Stimulated activated naive CD8-positive, alpha-beta T cell treated with anti-CD3 and anti-CD28 coated beads, Interleukin-15, amount 100 ng/mL, for 72 hours (primary cell): ENCODE measurements around the gene TOGARAM2.

ENCODE experiments used
- ATAC-seq: fragments of 150-1000 bp; cut with Tn5 transposase; 2 replicates; pipeline ENCODE4 v1.10.0; 2021; ENCODE audit warnings: mild to moderate bottlenecking, moderate library complexity
- DNase-seq, 2 donors: peaks; one replicate each; pipeline ENCODE4 v3.0.0; 2021 to 2022
- H3K27ac Mint-ChIP-seq, 2 donors: one replicate each; pipeline ENCODE4 v1.8.0; 2022; ENCODE audit warnings: mild to moderate bottlenecking in 2 of 2, mixed read lengths in 2 of 2, moderate library complexity in 2 of 2
- H3K27me3 Mint-ChIP-seq: one replicate; pipeline ENCODE4 v1.8.0; 2022; ENCODE audit warnings: mixed read lengths
- H3K4me1 Mint-ChIP-seq: one replicate; pipeline ENCODE4 v1.8.0; 2022; ENCODE audit warnings: mild to moderate bottlenecking, mixed read lengths
- H3K4me3 Mint-ChIP-seq, 2 donors: one replicate each; pipeline ENCODE4 v1.8.0; 2022; ENCODE audit warnings: mild to moderate bottlenecking in 2 of 2, mixed read lengths in 2 of 2, moderate library complexity in 1 of 2
- H3K9me3 Mint-ChIP-seq, 2 donors: one replicate each; pipeline ENCODE4 v1.8.0; 2022; ENCODE audit warnings: mixed read lengths in 2 of 2

TOGARAM2 gene

GRCh38 chr2:28986429-28986828 lies 5.3 kb downstream of the TOGARAM2 start:
- H3K27me3 Mint-ChIP-seq: no peaks in the 10 kb centered on the region
- H3K4me1 Mint-ChIP-seq: no peaks in the 10 kb centered on the region
- no peaks in the 10 kb centered on the region for H3K9me3 Mint-ChIP-seq
- ATAC-seq (no peak), DNase-seq (no peak)
- H3K4me3 Mint-ChIP-seq: no peak overlapping the region
- no peak overlapping the region for H3K27ac Mint-ChIP-seq

DNA sequence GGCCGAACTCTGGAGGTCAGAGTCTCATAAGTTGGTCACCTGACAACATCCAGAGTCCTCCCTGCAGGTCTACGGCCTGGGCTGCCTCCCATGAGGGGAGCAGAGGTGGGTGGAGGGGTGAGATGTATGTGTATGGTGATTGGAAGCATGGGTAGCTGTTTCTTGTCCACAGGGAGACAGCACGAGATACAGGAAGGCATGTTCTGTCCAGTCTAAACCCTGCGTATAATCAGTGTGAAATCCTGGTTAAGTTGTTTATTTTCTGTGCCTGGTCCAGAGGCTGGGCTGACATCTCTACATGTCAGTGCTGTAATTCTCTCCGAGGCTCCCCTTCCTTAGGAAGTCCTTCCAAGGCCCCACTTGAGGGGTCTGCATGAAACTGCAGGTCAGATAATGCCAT lies 8.9 kb downstream of the TOGARAM2 start:
- H3K27ac Mint-ChIP-seq: no peak overlapping the region
- no peaks in the 10 kb centered on the region for H3K4me1 Mint-ChIP-seq
- H3K9me3 Mint-ChIP-seq: no peaks in the 10 kb centered on the region
- no peak overlapping the region for H3K4me3 Mint-ChIP-seq
- no peaks in the 10 kb centered on the region for H3K27me3 Mint-ChIP-seq
- no peak for ATAC-seq
- no peak for DNase-seq

DNA sequence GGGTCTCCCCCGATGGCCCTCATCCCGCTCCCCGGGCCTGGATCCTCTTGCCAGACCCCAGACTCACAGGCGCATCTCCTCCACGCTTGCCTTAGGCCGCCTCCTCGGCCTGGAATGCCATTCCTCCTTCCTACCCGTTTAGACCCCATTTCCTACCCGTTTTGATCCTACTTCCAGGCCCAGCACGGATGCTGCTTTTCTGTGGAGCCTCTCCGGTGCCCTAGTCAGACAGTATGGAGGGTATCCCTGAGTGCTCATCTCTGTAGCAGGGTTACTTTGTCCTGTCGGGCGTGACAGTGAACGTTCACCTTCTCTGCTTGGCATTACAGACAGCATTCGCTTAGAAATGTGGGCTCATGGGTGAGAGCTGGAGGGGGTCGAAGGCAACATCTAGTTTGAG lies 9.3 kb downstream of the TOGARAM2 start:
- H3K9me3 Mint-ChIP-seq: no peaks in the 10 kb centered on the region
- ATAC-seq (no peak), DNase-seq (no peak)
- H3K4me3 Mint-ChIP-seq: no peak overlapping the region
- H3K27me3 Mint-ChIP-seq: no peaks in the 10 kb centered on the region
- no peaks in the 10 kb centered on the region for H3K4me1 Mint-ChIP-seq
- H3K27ac Mint-ChIP-seq: no peak overlapping the region

GRCh38 chr2:28991021-28991420 lies 9.9 kb downstream of the TOGARAM2 start:
- H3K4me1 Mint-ChIP-seq: no peaks in the 10 kb centered on the region
- DNase-seq (no peak), ATAC-seq (no peak)
- no peaks in the 10 kb centered on the region for H3K9me3 Mint-ChIP-seq
- no peak overlapping the region for H3K4me3 Mint-ChIP-seq
- H3K27ac Mint-ChIP-seq: peak overlapping the region in 1 of 2 donors; percentile 23
- H3K27me3 Mint-ChIP-seq: no peaks in the 10 kb centered on the region

- ATAC-seq: no peak
- Mint-ChIP-seq H3K4me1 (no peaks in the 10 kb centered on the region), H3K27ac (no peak overlapping the region), H3K27me3 (no peaks in the 10 kb centered on the region), H3K9me3 (no peaks in the 10 kb centered on the region), H3K4me3 (no peak overlapping the region)
- no peak for DNase-seq
Measured at GRCh38 chr2:28991460-28991859, 10.4 kb downstream of the TOGARAM2 start.

DNA sequence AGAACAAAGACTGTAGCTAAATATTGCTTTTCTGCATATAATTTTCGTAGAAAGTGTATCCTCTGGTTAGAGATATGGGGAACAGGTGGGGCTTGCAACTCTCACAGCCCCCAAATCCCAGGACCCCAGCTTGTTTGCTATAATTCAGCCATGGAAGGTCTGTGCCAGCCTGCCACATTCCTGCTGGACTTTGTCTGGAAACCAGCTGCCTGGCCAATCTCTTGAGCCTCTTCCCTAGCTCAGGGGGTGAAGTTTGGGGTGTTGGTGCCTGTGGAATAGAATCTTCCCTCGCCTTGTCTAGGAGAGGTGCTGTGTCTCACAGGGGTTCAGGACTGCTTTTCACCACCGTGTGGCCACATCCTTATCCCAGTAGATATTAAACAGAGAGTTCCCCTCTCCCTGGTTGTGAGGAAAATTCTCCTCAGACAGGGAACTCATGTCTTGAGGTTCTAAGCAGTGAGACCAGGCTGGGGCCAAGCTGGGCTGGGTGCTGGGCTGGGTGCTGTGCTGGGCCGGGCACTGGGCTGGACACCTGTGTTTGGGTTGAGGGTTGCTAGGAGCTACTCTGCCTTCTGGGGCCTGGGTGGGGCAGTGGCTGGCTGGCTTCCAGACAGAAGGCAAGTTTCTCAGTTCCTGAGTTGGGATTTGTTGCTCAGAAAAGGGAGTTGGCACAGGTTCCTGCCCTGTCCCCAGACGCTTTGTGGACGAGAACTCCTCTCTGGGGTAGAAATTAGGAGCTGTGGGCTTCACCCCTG lies 12.3 kb downstream of the TOGARAM2 start:
- Mint-ChIP-seq H3K9me3 (no peaks in the 10 kb centered on the region), H3K27ac (no peak overlapping the region), H3K4me3 (no peak overlapping the region), H3K4me1 (no peaks in the 10 kb centered on the region), H3K27me3 (no peaks in the 10 kb centered on the region)
- DNase-seq (no peak), ATAC-seq (no peak)

DNA sequence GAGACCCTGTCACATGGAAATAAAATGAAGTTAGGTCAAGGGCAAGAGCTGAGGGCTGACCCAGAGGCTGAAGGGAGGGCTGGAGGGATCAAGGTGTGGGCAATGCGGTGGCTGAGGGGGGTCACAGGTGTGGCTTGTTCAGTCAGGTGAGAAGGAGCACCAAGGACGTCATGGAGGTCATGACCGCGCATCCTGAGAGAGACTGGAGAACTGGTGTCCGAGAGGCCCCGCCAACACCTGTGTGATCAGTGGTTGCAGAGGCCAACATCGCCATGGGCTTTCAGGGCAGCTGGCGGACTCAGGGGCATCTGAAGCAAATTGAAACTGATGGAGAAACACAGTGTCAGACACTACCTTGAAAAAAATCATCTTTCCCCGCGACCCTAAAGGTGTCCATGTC lies 13.0 kb downstream of the TOGARAM2 start:
- Mint-ChIP-seq H3K27me3 (no peaks in the 10 kb centered on the region), H3K4me1 (no peaks in the 10 kb centered on the region), H3K27ac (no peak overlapping the region), H3K9me3 (no peaks in the 10 kb centered on the region), H3K4me3 (no peak overlapping the region)
- ATAC-seq (no peak), DNase-seq (no peak)

DNA sequence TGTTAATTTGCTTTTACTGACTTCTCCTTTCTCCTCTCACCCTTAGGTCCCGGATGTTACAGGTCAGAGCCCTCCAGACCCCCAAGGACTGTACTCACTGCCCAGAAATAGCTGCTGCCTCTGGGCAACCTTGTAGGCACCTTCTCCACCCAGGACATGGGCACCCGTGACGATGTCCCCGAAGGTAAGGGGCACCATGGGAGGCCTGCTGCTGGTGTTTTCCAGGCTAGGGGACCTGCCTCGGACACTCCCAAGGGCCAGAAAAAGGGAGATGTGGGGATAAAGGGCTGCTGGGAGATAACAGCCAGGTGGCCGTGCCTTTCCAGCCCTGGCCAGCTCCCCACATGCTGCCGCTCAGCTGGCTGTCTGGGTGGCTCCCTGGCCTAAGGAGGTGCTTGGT lies 13.6 kb downstream of the TOGARAM2 start:
- DNase-seq: no peak
- H3K4me1 Mint-ChIP-seq: peaks cover 2% of the 10 kb centered on the region
- H3K27ac Mint-ChIP-seq: peak overlapping the region in 1 of 2 donors; percentile 44
- H3K4me3 Mint-ChIP-seq: no peak overlapping the region
- ATAC-seq: no peak
- H3K9me3 Mint-ChIP-seq: no peaks in the 10 kb centered on the region
- H3K27me3 Mint-ChIP-seq: no peaks in the 10 kb centered on the region

DNA sequence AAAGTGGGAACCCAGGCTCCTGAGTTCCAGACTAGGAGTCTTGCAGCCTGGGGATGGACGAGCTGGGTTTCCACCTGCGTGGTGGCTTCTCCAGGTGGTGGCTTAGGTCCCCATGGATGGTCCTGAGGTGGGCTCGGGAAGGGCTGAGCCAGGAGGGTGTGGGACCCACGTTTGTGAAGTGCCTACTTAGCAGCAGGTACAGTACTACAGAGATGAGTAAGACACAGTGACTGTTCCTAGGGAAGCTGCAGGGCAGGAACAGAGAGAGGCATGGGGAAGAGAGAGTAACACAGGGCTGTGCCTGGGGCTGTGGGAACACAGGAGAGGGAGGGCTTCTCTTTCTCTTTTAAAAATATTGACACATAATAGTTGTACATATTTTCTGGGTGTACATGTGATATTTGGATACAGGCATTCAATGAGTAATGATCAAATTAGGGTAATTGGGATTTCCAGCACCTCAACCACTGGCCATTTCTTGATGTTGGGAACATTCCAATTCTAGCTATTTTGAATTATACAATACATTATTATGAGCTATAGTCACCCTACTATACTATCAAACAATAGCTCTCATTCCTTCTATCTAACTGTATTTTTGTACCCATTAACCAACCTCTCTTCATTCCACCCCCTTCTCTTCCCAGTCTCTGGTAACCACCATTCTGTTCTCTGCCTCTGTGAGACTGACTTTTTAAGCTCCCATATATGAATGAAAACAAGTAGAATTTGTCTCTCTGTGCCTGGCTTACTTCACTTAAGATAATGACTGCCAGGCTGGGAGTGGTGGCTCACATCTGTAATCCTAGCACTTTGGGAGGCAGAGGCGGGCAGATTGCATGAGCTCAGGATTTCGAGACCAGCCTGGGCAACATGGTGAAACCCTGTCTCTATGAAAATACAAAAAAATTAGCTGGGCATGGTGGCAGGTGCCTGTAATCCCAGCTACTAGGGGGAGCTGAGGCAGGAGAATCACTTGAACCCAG lies 15.0 kb downstream of the TOGARAM2 start:
- H3K4me3 Mint-ChIP-seq: no peak overlapping the region
- no peak overlapping the region for H3K27ac Mint-ChIP-seq
- H3K4me1 Mint-ChIP-seq: peaks cover 16% of the 10 kb centered on the region
- H3K27me3 Mint-ChIP-seq: no peaks in the 10 kb centered on the region
- no peak for ATAC-seq
- H3K9me3 Mint-ChIP-seq: no peaks in the 10 kb centered on the region
- no peak for DNase-seq

GRCh38 chr2:28997237-28997846 lies 16.2 kb downstream of the TOGARAM2 start:
- no peak overlapping the region for H3K27ac Mint-ChIP-seq
- H3K4me3 Mint-ChIP-seq: no peak overlapping the region
- DNase-seq: no peak
- H3K9me3 Mint-ChIP-seq: no peaks in the 10 kb centered on the region
- H3K4me1 Mint-ChIP-seq: peaks cover 23% of the 10 kb centered on the region
- H3K27me3 Mint-ChIP-seq: no peaks in the 10 kb centered on the region
- no peak for ATAC-seq

DNA sequence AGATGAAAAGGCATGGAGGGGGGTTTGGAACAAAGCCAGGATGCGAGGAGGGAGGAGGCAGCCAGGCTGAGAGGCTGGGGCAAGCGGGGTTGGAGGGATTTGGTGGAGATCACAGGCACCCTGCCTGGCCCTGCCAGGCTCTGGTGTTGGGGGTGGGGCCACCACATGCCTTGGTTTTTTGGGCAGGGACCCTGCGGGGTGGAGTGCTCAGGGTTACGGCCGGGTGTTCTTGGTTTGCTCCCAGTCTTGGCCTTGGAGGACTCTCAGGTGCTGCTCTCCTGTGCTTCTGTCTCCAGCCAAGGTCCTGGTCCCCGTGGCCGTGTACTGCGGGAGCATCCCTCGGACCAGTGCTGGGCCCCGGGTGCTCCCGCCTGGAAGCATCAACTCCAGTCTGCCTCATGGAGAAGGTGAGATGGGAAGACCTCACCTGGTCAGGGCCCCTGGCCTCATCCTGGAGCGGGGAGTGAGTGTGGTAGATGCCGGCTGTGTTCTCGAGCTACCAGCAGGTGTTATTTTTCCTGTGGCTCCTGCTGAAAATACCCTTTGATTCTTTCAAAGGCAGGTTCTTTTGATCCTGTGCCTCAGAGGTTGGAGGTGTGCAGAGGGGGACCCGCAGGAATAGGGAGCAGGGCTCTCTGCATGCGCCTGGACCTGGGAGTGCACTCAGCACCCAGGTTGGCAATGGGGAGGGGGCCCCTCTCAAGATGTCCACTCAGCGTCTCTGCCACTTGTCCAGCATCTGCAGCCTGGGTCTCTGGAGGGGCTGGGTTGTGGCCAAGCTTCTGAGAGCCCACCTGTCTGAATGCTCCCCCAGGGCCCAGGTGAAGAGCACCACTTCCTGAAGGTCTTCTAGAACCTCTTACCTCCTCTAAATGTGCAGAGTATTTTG lies 17.0 kb downstream of the TOGARAM2 start:
- H3K27me3 Mint-ChIP-seq: no peaks in the 10 kb centered on the region
- no peaks in the 10 kb centered on the region for H3K9me3 Mint-ChIP-seq
- H3K4me1 Mint-ChIP-seq: peaks cover 23% of the 10 kb centered on the region
- no peak overlapping the region for H3K27ac Mint-ChIP-seq
- no peak for DNase-seq
- no peak overlapping the region for H3K4me3 Mint-ChIP-seq
- ATAC-seq: no peak

GRCh38 chr2:29000481-29000880 lies 19.4 kb downstream of the TOGARAM2 start:
- H3K27me3 Mint-ChIP-seq: no peaks in the 10 kb centered on the region
- H3K9me3 Mint-ChIP-seq: no peaks in the 10 kb centered on the region
- H3K4me3 Mint-ChIP-seq: no peak overlapping the region
- peaks cover 23% of the 10 kb centered on the region for H3K4me1 Mint-ChIP-seq
- DNase-seq (no peak), ATAC-seq (peak; percentile 72)
- H3K27ac Mint-ChIP-seq: peak overlapping the region; percentile 6 to 61

DNA sequence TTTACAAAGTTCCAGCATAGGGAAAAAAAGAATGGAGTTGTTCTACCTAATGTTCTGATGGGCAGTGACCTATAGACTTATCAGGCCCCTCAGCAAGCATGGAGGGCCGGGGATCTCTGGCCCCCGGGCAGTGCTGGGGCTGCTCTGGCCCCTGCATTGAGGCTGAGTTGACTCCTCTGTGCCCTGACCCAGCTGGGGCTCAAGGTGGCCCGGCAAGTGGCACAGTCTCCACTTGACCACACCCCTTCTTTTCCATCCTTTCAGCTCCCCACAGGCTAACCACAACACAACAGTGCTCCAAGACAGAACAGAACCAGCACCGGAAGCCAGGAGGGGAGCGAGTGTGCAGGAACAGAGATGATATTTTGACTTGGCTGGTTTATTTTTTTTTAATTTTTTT lies 19.9 kb downstream of the TOGARAM2 start:
- no peak overlapping the region for H3K4me3 Mint-ChIP-seq
- ATAC-seq (peak; percentile 4), DNase-seq (no peak)
- H3K27ac Mint-ChIP-seq: peak overlapping the region in 1 of 2 donors; percentile 12
- H3K27me3 Mint-ChIP-seq: no peaks in the 10 kb centered on the region
- H3K4me1 Mint-ChIP-seq: peaks cover 23% of the 10 kb centered on the region
- H3K9me3 Mint-ChIP-seq: no peaks in the 10 kb centered on the region

DNA sequence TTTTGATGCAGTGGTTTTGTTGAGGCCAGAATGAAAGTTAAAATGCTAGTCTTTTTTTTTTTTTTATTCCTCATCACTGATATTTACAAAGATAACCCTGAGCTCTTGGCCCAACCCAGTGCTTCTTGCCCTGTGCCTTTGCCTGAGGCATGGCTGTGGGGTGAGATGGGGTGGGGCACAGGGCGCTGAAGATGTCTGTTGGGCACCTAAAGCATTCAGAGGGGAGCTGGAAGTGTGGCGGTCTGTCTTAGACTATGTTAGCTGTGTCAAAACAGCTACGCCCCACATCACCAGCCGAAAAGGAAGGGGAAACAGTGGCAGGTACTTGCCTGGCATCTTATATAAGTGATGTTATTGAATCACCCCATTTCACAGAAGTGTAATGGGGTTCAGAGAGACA lies 20.7 kb downstream of the TOGARAM2 start:
- DNase-seq: no peak
- no peak overlapping the region for H3K27ac Mint-ChIP-seq
- no peak for ATAC-seq

GRCh38 chr2:29004755-29005154 lies 23.7 kb downstream of the TOGARAM2 start:
- H3K27ac Mint-ChIP-seq: no peak overlapping the region
- DNase-seq (no peak), ATAC-seq (no peak)
- H3K27me3 Mint-ChIP-seq: no peaks in the 10 kb centered on the region
- H3K4me1 Mint-ChIP-seq: peaks cover 31% of the 10 kb centered on the region
- no peak overlapping the region for H3K4me3 Mint-ChIP-seq
- no peaks in the 10 kb centered on the region for H3K9me3 Mint-ChIP-seq

More for the DNA sequence above, 20.7 kb downstream of the TOGARAM2 start:
- Mint-ChIP-seq H3K27me3 (no peaks in the 10 kb centered on the region), H3K9me3 (no peaks in the 10 kb centered on the region), H3K4me1 (peaks cover 23% of the 10 kb centered on the region), H3K4me3 (no peak overlapping the region)
